AG04449 (cell line): ENCODE data around the gene KIAA0319L.

Source experiments
- CTCF ChIA-PET: fragments of 350-600 bp; formaldehyde crosslinking; extraction: SDS; loops from one replicate; lab custom pipeline; 2021; ENCODE audit warnings: antibody characterized with exemption; lab: Yijun Ruan, JAX
- POLR2A ChIA-PET: fragments of 400-600, 350-600 bp; formaldehyde crosslinking; extraction: SDS; loops from one replicate; lab custom pipeline; 2020; ENCODE audit warnings: antibody characterized with exemption, inconsistent platforms; lab: Yijun Ruan, JAX
- DNase-seq: peaks from one replicate; pipeline ENCODE4 v3.0.0-alpha.2; 2010; ENCODE audit warnings: low read depth, low spot score
- H3K4me3 ChIP-seq: 2 replicates; pipeline ENCODE4 v1.5.1; 2011; ENCODE audit warnings: low read depth, mild to moderate bottlenecking, control low read depth, low read length
- CTCF ChIP-seq: IDR thresholded peaks from one replicate; pipeline ENCODE4 v1.5.1; 2011; ENCODE audit warnings: mild to moderate bottlenecking, moderate library complexity, low read length, control low read depth, inconsistent platforms; ENCODE audit not compliant: insufficient read depth; ENCODE audit errors: missing control alignments

KIAA0319L gene

GRCh38 chr1:35558374-35559316 is 1.4 kb upstream of the KIAA0319L start:
- no peak for DNase-seq
- ChIA-PET POLR2A (interaction anchor here (0.9 kb wide), 1 partner anchor 108 kb away, joined by 3 read pairs; no protein-coding TSS in a partner anchor), CTCF (interaction anchor here (1.5 to 15.0 kb wide), 4 partner anchors 10 to 167 kb away, joined by 3 to 222 read pairs (median 27); no protein-coding TSS in a partner anchor)
- peak overlapping the region; percentile 97 for H3K4me3 ChIP-seq
- peak; percentile 27 for TF ChIP-seq CTCF

- CTCF ChIA-PET, result interaction anchor here (0.7 to 15.0 kb wide), 7 partner anchors 8 to 168 kb away, joined by 3 to 222 read pairs (median 19); no protein-coding TSS in a partner anchor
- TF ChIP-seq CTCF, result no peak
- POLR2A ChIA-PET, result interaction anchor here (0.7 to 1.0 kb wide), 4 partner anchors 11 to 684 kb away, joined by 3 to 7 read pairs (median 3); no protein-coding TSS in a partner anchor
- DNase-seq, result peak; percentile 86
- H3K4me3 ChIP-seq, result peak within 1 kb of the TSS; percentile 97
Measured at GRCh38 chr1:35557611-35558373, 589 bp upstream of the KIAA0319L start, which contains the start of gene NCDN. Gene NCDN, plus strand, starts transcription at chr1:35557799. Its CDS starts 392 bp downstream, at chr1:35558191.

GRCh38 chr1:35556484-35557117 is 602 bp downstream of the KIAA0319L start:
- CTCF ChIA-PET, result interaction anchor here (0.9 to 15.0 kb wide), 10 partner anchors 9 to 171 kb away, joined by 3 to 222 read pairs (median 6); no protein-coding TSS in a partner anchor

DNA sequence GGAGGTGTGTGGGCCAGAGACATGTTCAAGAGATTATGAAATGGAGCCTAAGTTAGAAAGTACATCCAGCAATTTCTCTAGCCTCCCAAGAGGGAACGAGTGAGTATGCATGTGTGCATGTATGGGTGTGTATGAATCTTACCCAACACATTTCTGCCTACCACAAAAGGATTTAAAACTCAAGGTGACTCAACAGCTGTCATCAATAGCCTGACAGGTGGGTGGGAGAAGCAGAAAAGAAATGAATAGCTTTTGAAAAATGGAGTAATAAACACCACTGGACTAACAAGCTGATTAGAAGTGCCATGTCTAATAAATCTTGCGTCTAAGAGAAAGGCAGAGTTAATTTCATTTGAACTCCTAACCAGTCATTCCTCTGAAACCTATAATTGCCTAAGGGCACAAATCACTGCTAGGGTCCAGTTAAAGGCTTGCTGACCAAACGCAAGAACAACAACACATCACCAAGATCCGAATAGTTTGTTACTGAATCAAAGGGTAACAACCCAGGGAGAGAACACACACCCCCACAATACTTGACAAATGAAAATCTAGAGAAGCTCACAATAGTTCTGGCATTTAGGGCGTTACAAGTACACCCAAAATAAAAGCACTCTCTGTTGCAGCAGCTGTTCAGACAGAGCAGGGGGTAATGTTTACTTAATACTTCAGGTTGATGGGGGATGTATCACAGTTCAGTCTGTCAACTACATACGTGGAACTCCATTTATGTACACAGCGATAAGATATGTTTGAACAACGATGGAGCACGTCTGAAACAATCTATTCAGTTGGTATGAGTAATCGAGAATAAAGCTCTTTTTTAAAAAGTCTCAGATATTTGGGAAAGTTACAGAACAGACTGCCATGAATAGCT is 1.4 kb downstream of the KIAA0319L start:
- no peak for TF ChIP-seq CTCF
- ChIA-PET POLR2A (interaction anchor here (0.6 kb wide), 1 partner anchor 267 kb away, joined by 3 read pairs; no protein-coding TSS in a partner anchor), CTCF (interaction anchor here (0.9 to 15.0 kb wide), 10 partner anchors 10 to 172 kb away, joined by 3 to 222 read pairs (median 6); no protein-coding TSS in a partner anchor)
- peak overlapping the region; percentile 97 for H3K4me3 ChIP-seq
- DNase-seq, result no peak

More at GRCh38 chr1:35556484-35557117, 602 bp downstream of the KIAA0319L start:
- no peak for TF ChIP-seq CTCF
- POLR2A ChIA-PET, result interaction anchor here (0.6 to 0.8 kb wide), 3 partner anchors 18 to 268 kb away, joined by 3 read pairs; no protein-coding TSS in a partner anchor
- DNase-seq, result no peak
- peak overlapping the region; percentile 97 for H3K4me3 ChIP-seq

GRCh38 chr1:35555212-35555584 is 2.0 kb downstream of the KIAA0319L start:
- ChIA-PET POLR2A (no interaction called here), CTCF (interaction anchor here (1.3 to 15.0 kb wide), 4 partner anchors 9 to 172 kb away, joined by 5 to 222 read pairs (median 13); no protein-coding TSS in a partner anchor)
- H3K4me3 ChIP-seq, result no peak overlapping the region
- no peak for TF ChIP-seq CTCF
- DNase-seq, result no peak
